COR-L47 (cell line): ENCODE results near the gene TRIM44.
A peak's percentile ranks its signal among the peaks of the same experiment; 100 is the strongest.
"Not testable (repeated sequence)": the region's sequence is repeated elsewhere in the genome, so short reads cannot be mapped to it uniquely, and the experiment has no call there.

Experiments
- DNase-seq: peaks from one replicate; lab custom pipeline; 2025; lab: John Stamatoyannopoulos, UW

The TRIM44 gene

DNA sequence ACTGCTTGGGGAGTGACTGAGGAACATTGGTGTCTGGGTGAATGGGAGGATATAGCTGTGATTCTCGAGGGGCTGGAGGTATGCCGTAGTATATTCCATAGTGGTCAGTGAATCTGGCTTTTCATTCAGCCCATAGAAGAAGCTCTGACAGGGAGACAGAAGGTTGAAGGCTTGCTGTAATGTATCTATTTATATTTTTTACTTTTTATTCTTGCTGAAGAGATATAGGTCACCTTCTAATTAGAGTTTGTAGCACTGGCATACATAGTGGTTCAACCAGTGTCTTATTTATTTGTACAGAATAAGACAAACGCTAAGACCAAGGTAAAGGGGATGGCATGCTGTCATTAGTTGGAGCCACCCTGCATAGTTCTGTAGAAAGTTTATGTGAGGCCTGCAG, 10.0 kb downstream of the TRIM44 start:
- no peak for DNase-seq

DNA sequence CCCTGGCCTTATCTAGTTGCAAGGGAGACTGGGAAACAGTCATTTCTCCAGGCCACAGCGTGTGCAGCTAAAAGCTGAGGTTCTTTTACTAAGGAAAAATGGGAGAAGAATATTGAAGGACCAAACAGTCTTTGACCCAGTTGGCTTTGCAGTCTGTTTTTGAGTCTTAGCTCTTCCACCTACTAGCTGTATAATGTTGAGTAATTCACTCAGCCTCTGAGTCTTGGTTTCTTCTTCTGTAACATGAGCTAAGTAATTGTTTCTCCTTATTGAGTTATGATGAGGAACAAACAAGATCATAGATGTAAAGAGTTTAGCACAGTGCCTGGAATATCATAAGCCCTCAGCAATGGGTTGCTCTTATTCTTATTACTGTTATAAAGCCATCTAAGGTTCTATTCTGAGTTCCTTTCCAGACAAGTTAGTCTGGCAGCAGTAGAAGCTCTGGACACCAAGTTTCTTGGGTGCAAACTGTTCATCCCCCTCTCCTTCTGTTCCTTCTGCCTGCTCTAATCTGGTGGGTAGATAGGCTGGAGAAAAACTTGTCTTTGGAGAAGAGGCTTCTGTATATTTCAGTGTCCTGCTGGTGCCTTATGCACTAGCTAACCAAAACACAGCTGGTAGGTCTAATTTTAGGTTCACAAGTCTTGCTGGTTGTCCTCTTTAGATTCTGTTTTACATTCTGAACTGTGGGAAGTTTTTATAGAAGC, 13.5 kb downstream of the TRIM44 start:
- DNase-seq, result no peak

DNA sequence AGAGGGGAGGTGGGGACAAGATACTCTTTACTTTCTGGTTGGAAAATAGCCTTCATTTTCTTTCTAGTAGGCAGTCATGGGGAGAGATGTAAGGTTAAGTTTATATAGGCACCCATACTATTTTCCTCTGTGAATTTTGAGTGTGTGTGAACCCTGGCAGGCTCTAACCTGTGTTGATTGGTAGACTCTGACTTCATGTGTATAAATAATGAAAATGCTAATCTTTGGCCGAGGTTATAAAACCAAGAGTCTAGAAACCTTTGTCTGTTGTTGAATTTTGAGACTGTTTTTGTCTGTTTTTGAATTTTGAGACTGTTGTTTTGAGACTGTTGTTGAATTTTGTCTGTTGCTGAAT, 14.0 kb downstream of the TRIM44 start:
- DNase-seq, result no peak

DNA sequence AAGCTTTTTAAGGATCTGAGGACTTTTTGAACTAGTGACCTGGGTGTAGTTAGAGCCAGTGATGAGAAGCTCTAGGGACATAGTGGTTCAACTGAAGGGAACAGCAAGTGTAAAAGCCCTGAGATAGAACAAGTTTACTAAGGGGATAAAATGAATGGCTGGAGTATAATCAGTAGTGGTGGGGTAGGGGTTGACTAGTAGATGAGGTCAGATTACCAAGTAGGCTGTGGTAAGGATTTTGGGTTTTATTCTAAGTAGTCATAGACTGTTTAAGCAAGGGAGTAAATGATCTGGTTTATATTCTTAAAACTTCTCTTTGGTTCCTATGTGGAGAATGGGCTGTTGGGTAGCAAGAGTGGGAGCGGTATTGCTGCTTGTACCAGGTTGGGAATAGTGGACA, 15.3 kb downstream of the TRIM44 start:
- DNase-seq, result no peak

DNA sequence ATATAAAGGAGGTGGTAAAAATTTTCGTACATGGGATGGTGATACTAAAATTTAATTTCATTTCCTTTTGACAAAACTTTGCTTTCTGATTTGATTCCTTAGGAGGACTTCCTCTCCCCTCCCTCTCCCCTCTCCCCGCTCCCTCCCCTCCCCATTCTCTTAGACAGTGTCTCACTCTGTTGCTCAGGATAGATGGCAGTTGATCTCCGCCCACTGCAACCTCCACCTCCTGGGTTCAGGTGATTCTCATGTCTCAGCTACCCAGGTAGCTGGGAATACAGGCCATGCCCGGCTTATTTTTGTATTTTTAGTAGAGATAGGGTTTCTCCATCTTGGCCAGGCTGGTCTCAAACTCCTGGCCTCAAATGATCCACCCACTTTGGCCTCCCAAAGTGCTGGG, 15.9 kb downstream of the TRIM44 start:
- no peak for DNase-seq

DNA sequence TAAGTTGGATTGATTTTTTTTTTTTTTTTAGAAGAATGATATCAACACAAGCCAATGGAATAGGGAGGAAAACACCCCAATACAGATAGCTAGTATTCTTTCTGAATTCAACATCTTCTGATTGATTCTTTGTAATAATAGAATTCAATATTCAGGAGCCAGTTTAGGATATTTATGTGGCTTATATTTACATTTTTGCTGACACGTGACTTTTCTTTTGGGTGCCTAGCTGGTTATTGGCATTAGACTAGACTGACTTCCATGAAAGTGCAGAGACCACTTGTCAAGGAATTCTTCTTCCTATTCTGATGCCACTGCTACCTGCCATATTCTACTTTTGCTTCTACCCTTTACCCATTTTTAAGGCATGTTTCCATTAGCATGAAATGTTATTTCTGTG, 16.4 kb downstream of the TRIM44 start:
- no peak for DNase-seq

DNA sequence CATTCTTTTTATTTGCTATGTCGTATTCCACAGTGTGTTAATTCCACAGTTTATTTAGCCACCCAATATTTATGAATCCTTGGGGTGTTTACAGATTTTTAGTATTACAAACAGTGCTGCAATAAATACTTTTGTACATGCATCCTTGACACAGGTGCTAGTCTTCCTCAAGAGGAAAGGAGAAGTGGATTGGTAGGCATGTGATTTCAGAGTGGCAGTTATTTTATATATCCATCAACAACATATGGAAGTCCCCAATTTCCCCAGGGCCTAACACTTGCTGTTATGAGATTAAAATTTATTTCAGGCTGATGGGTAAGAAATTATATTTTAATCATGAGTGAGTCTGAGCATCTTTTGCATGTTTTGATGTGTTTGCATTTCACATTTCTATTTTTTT, 17.9 kb downstream of the TRIM44 start:
- no peak for DNase-seq

DNA sequence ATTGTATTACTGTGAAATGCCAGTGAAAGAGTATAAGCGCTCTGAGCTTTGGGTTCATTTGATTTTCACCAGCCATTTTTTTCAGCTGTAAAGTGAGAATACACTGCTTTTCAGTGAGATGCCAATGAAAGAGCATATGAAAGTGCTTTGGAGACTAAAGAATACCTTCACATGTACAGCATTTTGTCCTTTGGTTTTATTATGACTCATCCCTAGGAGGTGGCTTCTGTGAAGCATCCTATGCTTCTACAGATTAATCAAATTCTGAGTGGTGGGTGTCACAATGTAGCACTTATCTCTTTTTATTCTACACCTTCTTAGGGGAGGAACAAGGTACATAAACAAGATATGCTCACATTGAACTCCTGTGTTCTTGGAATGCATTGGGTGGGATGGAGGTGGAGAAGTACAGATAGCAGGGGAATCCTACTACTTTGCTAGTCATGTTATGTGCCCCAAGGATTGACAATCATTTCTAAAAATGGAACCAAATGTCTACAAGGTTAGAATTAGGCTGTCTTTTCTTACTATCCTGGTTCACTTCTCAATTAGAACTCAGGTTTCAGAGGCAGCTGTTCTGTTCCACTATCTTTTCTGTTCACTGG, 18.7 kb downstream of the TRIM44 start:
- DNase-seq, result no peak

DNA sequence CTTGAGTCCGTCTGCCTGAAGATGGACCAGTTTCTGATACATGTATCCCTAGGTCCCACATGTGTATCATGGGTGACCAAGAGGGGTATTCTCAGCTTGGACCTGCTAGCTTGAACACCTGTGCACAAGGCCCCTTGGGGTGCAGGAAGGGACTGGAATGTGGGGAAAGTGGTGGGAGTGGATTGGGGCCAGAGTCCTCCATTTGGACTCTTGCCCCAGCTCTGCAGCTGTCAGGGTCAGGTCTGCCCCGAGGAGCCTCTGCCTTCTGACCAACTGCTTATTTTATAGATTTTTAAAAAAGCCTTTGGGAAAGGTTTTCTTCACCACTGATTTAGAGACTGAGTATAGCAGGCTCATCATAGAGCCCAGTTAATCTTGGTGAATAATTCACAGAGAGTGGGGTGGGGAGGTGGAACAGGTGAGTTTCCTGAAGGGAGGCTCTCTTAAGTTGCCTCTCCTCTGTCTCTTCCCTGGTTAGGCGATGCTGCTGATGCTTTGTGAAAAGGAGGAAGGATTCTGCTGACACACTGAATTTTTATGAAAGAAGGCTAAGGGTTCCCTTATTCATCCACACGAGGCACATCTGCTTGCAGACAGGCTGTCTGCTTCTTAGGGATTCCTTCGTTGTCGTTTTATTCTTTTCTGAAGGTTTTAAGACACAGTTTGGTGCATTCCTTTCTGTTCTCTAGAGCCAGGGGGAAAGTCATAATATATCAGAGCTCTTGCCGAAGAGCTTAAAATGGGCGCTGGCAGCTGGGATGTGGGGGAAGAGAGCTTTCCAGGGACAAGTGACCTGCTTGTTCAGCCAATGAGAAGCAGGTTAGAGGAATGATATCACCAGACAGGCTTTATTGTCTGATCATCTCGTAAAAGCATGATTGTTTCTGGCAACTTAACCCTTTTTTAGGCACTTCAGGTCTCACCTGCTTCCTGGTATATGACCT, 19.9 kb downstream of the TRIM44 start:
- peak; percentile 56 for DNase-seq

DNA sequence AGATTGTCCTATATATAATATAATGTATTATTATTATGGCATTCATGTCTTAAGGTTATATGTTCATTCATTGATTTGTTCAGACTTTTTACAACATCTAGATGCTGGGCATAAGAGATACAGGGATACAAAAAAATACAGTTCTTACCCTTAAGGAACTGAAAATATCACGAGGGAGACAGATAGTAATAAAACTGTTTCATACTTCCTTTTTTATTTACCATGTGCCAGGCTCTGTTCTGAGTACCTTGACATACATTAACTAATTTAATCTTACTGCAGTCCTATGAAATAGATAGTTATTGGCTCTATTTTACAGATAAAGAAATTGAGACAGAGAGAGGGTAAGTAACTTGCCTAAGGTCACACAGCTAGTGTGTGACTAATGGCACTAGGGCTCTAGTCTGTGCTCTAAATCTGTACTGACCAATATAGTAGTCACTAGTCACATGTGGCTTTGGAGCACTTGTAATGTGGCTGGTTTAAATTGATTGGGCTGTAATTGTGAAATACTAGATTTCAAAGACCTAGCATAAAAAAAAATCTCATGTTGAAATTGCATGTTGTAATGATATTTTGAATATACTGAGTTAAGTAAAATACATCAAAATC, 21.3 kb downstream of the TRIM44 start:
- DNase-seq, result no peak

DNA sequence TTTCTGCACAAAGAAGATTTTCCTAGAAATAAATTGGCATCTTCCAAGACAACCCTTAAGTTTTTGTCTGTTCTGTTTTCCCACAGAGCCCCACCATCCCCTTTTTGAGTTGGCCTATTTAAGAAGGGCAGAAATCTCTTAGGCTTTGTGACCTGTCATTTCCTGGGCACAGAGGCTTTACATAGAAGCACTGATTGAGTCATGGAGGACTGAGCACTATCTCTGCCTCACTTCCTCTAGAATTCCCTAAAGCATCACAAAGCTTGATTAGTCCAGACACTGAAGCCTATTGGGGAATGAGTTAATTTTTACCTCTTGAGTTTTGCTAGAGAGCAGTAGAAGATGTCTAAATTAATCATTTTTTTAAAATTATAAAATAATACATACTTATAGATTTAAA, 25.4 kb downstream of the TRIM44 start:
- DNase-seq, result no peak

DNA sequence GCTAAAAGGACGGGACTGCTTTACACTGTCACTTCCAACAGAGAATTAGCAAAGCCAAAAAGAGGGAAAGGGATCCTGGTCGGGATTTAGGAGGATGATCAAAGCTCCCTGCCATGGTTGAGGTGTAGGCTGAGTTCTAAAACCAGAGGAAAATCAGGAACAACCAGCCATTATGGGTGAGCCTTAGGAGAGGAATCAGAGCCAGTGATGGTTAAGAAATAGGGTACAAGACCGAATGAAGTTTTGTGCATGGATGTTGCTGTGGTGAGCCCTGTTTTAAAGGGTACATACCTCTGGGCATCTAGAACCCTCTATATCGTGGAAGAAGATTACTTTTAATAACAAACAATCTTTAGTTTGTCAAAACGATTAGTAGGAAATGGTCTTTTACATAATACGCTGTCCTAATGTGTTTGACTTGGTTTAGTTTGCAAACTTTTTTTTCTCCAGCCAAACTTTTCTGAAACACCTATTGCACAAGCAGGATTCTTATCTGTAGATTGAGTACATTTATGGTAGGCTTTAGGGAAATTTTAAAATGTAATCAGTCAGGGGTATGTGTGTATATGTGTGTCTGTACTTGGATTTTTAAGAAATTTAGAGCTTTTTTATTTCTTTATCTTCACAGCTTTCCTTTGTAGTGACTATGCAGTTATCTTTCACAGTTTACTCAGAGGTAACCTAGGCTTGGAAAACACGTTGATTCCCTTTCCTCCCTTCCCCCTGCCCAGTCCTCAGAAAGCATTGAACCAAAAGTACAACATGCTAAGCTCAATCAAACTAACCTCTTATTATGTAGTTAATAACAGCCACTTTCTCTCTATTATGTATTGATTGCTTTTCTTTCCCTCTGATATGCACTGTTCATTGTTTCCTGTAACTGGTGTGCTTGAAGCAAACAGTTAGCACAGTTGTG, 26.8 kb downstream of the TRIM44 start:
- DNase-seq, result no peak

DNA sequence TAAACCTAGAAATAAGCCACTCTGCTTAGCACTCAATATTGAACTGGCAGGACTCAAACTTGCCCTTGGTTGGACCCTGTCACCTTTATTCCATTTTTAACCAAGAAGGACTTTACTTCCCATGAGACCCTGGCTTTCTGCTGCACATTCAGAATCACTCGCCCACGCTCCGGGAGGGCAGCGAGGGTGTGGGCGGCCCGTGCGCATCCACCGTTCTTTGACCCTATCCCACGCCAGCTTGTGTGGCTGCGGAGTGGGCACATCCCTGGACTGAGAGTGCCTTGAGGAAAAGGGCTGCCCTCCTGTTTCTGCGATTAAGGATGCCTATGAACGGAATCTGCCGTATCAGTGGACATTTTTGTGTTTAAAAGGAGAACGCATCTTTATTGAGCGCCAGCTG, 39.6 kb downstream of the TRIM44 start:
- DNase-seq, result no peak

DNA sequence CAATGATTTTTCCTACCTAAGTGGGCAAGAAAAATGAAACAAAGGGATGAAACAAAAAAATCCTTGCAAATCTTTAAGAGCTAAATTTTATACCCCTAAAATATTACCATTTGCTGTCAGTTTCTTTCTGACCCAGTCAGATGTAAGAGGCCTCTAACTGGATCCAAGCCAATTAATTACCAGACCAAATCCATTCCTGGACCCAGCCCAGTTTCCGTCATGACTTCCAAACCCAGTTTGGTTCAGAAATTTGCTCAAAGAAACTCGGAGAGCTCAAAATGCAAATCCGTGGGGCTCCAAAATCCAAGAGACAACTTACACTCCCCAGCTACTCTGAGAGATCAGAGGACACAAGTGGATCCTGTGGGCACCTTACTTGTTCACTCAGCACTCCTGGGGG, 46.8 kb downstream of the TRIM44 start:
- no peak for DNase-seq

DNA sequence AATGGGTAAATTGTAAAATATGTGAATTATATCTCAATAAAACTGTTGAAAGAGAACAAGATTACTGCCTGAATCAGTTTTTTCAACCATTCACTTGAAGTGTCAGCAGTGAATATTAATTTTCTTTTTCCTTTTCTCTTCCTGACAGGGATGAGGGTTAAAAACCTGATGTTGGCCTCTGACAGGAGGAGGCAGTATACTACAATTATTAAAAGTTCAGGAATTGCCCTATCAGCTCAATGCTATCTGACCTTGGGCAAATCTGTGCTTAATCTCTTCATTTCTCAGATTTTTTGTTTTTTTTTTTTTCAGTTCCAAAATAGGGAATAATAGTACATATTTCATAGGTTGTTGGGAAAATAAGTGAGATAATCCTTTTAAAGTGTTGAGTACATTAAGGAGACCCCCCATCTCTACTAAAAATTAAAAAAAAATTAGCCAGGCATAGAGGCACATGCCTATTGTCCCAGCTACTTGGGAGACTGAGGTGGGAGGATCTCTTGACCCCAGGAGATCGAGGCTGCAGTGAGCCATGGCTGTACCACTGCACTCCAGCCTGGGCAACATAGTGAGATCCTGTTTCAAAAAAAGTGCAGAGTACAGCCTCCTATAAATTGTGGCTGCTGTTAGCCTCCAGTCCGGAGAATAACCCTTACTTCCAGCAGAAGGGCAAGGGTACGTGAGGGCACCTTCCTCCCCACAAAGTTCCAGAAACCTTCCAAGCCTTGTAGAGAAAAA, 48.8 kb downstream of the TRIM44 start:
- DNase-seq, result no peak

DNA sequence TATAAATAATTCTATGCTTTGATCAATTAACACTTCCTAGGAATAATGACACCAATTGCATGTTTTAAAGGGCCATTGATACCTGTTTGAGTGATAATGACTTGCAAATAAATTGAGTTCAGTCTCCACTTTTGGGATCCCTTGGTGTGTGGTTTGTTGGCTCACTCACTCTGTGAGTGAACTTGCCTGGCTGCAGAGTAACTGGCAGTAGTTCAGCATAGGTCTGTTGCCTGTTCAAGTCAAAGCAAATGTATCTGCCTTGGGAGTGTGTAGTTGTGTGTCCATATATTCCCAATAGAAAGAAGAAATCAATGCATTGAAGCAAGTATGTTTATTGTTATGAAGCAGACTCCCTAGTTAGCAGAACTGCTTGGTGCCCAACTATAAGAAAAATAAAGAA, 49.3 kb downstream of the TRIM44 start:
- DNase-seq, result no peak

DNA sequence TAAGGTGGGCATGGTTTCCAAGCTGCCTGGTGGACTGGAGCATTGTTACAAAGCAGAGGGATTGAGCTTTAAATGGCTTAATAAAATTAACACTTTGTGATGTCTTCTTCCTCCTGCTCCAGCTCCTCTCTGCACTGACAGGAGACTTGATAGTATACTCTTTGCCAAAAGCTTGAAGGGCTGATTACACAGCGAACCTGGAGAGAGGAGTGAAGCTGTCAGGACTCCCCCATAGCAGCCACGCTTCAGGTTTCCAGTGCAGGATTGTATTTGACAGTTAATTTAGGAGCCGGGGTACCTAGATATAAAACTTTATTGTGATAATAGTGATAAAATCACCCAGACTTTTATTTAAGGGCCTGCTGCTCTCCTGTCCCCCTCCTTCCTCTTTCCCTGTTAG, 50.0 kb downstream of the TRIM44 start:
- no peak for DNase-seq

DNA sequence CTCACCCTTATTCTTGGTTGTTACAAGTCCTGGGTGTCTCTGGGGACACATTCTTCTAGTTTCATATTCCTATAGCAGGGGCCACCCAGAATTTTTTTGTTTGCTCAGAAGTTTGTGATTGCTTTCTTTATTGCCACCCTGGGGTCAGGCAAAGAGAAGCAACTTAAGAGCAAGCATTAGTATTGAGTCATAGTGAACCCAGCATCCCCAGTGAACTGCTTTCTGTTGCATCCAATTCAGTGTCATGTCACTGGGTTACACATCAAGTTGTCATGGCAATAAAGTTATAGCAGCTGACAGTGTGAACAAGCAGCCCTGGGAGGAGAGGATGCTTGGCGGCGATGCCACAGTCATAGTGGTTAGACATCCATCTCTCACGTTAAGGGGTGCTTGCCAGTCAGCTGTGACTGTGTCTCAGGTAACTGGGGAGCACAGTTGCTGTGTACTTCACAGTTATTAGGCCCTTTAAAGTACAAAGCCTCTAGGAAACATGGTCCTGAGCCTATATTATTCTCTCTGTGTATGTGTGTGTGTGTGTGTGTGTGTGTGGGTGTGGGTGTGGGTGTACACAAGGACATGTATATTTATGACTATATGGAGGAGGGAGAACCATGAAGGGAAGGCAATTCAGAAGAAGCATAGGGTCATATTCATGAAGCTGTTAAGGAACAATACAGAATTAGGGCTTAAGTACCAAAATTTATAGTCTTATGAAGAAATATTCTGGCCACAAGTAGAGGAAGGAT, 52.5 kb downstream of the TRIM44 start:
- no peak for DNase-seq

DNA sequence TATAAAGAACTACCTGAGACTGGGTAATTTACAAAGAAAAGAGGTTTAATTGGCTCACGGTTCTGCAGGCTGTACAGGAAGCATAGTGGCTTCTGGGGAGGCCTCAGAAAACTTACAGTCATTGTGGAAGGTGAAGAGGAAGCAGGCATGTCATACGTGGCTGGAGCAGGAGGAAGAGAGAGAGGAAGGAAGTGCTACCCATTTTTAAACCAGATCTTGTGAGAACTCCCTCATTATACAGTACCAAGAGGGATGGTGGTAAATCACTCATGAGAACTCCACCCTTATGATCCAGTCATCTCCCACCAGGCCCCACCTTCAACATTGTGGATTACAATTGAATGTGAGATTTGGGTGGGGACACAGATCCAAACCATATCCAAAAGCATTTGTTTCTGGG, 53.1 kb downstream of the TRIM44 start:
- DNase-seq, result not testable (repeated sequence)

DNA sequence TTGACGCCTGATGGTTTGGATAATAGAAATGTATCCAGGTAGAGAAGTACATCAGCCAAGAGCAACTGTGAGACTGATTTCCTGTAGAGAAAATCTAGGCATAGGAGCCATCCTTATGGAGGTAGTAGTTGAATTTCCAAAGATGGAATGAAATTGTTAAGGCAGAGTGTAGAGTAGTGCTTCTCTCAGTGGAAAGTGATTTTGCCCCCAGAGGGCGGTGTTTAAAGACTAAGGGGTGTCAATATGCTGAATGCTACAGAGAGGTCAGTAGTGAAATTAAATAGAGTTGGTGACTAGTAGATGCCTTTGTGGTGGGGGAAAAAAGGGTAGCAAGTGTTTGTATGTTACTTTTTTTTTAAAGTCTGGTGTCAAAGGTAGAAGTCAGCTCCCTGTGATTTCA, 54.5 kb downstream of the TRIM44 start:
- peak; percentile 17 for DNase-seq
